IMR-90 (cell line): ENCODE results near the gene DDX41. TPM values are rescaled to one million over a fixed set of nuclear protein-coding genes. Genes with fewer than 3 reads are reported as not detected.
A peak's percentile ranks its signal among the peaks of the same experiment; 100 is the strongest.

Experiments used
- ATAC-seq: fragments of 200-7000 bp; cut with Tn5 transposase; 2 replicates; pipeline ENCODE4 v1.9.1; 2020; ENCODE audit warnings: low read depth, mild to moderate bottlenecking, moderate library complexity
- BruUV-seq: library from RNA; stranded (reverse); fragments of 400-500 nt; replicated peaks from 2 replicates; lab custom pipeline; 2021; lab: Mats Ljungman, UMichigan
- CTCF ChIA-PET: fragments of 300-600 bp; formaldehyde crosslinking; extraction: SDS; loops from one replicate; lab custom pipeline; 2021; ENCODE audit warnings: antibody characterized with exemption; lab: Yijun Ruan, JAX
- POLR2A ChIA-PET: fragments of 300-600 bp; sonication (Branson Sonifier 250); formaldehyde crosslinking; loops from one replicate; lab custom pipeline; 2022; ENCODE audit warnings: antibody characterized with exemption; ENCODE audit not compliant: unreplicated experiment; lab: Charles Lee
- DNase-seq: peaks from one replicate; pipeline ENCODE4 v3.0.0; 2013
- H2AFZ ChIP-seq: replicated peaks from 2 replicates; pipeline ENCODE3; 2013; ENCODE audit warnings: low read length, mild to moderate bottlenecking; ENCODE audit not compliant: poor library complexity
- H2AK5ac ChIP-seq: 2 replicates; pipeline ENCODE4 v1.6.1; 2013; ENCODE audit warnings: low read depth, low read length, inconsistent platforms
- H2AK9ac ChIP-seq: replicated peaks from 2 replicates; pipeline ENCODE3; 2013; ENCODE audit warnings: mild to moderate bottlenecking, low read depth, low read length, moderate library complexity; ENCODE audit not compliant: poor library complexity
- H2BK120ac ChIP-seq: 2 replicates; pipeline ENCODE4 v1.6.1; 2013; ENCODE audit warnings: low read depth, low read length, inconsistent platforms
- H2BK15ac ChIP-seq: 3 replicates; pipeline ENCODE4 v1.6.1; 2013; ENCODE audit warnings: low read depth, low read length, inconsistent platforms
- H2BK20ac ChIP-seq: 2 replicates; pipeline ENCODE4 v1.6.1; 2013; ENCODE audit warnings: low read depth, mild to moderate bottlenecking, inconsistent platforms, low read length, moderate library complexity
- H2BK5ac ChIP-seq: 2 replicates; pipeline ENCODE4 v1.6.1; 2013; ENCODE audit warnings: mild to moderate bottlenecking, low read depth, low read length, inconsistent platforms; ENCODE audit not compliant: poor library complexity, severe bottlenecking
- H3K14ac ChIP-seq: replicated peaks from 2 replicates; pipeline ENCODE4 v1.6.1; 2013; ENCODE audit warnings: low read depth, low read length, inconsistent platforms
- H3K18ac ChIP-seq: 2 replicates; pipeline ENCODE4 v1.6.1; 2013; ENCODE audit warnings: low read depth, low read length, control low read depth
- H3K23ac ChIP-seq: 2 replicates; pipeline ENCODE4 v1.6.1; 2013; ENCODE audit warnings: low read depth, low read length, inconsistent platforms
- H3K27ac ChIP-seq: 2 replicates; pipeline ENCODE4 v1.5.1; 2013; ENCODE audit warnings: mild to moderate bottlenecking, control low read depth, low read length; ENCODE audit not compliant: insufficient read depth
- H3K27me3 ChIP-seq: 2 replicates; pipeline ENCODE4 v1.6.1; 2013; ENCODE audit warnings: low read length; ENCODE audit not compliant: control insufficient read depth, insufficient read depth
- H3K36me3 ChIP-seq: 2 replicates; pipeline ENCODE4 v1.6.1; 2013; ENCODE audit warnings: low read length, mixed read lengths; ENCODE audit not compliant: control insufficient read depth, insufficient read depth
- H3K4ac ChIP-seq: 2 replicates; pipeline ENCODE4 v1.6.1; 2013; ENCODE audit warnings: low read depth, low read length, inconsistent platforms
- H3K4me1 ChIP-seq: 2 replicates; pipeline ENCODE4 v1.6.1; 2013; ENCODE audit warnings: low read length, mixed read lengths; ENCODE audit not compliant: control insufficient read depth, insufficient read depth
- H3K4me2 ChIP-seq: 2 replicates; pipeline ENCODE4 v1.6.1; 2013; ENCODE audit warnings: low read depth, mild to moderate bottlenecking, control low read depth, low read length, moderate library complexity
- H3K4me3 ChIP-seq: 2 replicates; pipeline ENCODE4 v1.5.1; 2013; ENCODE audit warnings: low read depth, mild to moderate bottlenecking, control low read depth, low read length, moderate library complexity; ENCODE audit not compliant: insufficient read depth
- H3K56ac ChIP-seq: 2 replicates; pipeline ENCODE4 v1.6.1; 2013; ENCODE audit warnings: low read length, inconsistent platforms; ENCODE audit not compliant: insufficient read depth; ENCODE audit errors: extremely low read depth
- H3K79me1 ChIP-seq, 2 experiments: 2 replicates each; pipeline ENCODE4 v1.6.1; 2013; ENCODE audit warnings: low read length in 2 of 2, inconsistent platforms in 1 of 2, low read depth in 1 of 2
- H3K9ac ChIP-seq: 2 replicates; pipeline ENCODE4 v1.6.1; 2013; ENCODE audit warnings: low read depth, low read length, control low read depth
- H3K9me1 ChIP-seq: 2 replicates; pipeline ENCODE4 v1.6.1; 2013; ENCODE audit warnings: low read length, inconsistent platforms; ENCODE audit not compliant: insufficient read depth
- H3K9me3 ChIP-seq: 2 replicates; pipeline ENCODE4 v1.6.1; 2013; ENCODE audit warnings: low read length; ENCODE audit not compliant: control insufficient read depth, insufficient read depth
- H4K20me1 ChIP-seq: 2 replicates; pipeline ENCODE4 v1.6.1; 2013; ENCODE audit warnings: low read length, inconsistent platforms; ENCODE audit not compliant: insufficient read depth
- H4K5ac ChIP-seq: 2 replicates; pipeline ENCODE4 v1.6.1; 2013; ENCODE audit warnings: mild to moderate bottlenecking, low read depth, low read length, control low read depth
- H4K8ac ChIP-seq, 2 experiments: 2 replicates each; pipeline ENCODE4 v1.6.1; 2013; ENCODE audit warnings: low read depth in 2 of 2, low read length in 2 of 2, control low read depth in 1 of 2, inconsistent platforms in 1 of 2
- H4K91ac ChIP-seq: 2 replicates; pipeline ENCODE4 v1.6.1; 2013; ENCODE audit warnings: low read depth, low read length, inconsistent platforms; ENCODE audit not compliant: insufficient read depth
- BHLHE40 ChIP-seq: fragments of 150-350 bp; IDR thresholded peaks from 2 replicates; pipeline ENCODE4 v1.6.1; 2016; ENCODE audit warnings: mild to moderate bottlenecking, low read depth, low read length
- CEBPB ChIP-seq: IDR thresholded peaks from 2 replicates; pipeline ENCODE4 v1.6.1; 2012; ENCODE audit warnings: low read depth, low read length, improper control_type of control experiment
- CHD1 ChIP-seq: IDR thresholded peaks from 2 replicates; pipeline ENCODE4 v1.6.1; 2012; ENCODE audit warnings: low read depth, low read length, improper control_type of control experiment
- FOS ChIP-seq: fragments of 150-350 bp; IDR thresholded peaks from 2 replicates; pipeline ENCODE4 v1.6.1; 2016; ENCODE audit warnings: low read depth, low read length
- WGBS, 2 experiments: methylation state at CpG; one replicate each; pipeline versions ENCODE4 v1.1.5 to v1.1.7; 2013; ENCODE audit warnings: missing lambda C conversion rate in 2 of 2; ENCODE audit not compliant: insufficient read length in 1 of 2; ENCODE audit errors: extremely low coverage in 2 of 2; 5-methylcytosine and 5-hydroxymethylcytosine counted together
- dilution Hi-C: fragments of 300-500 bp; cut with HindIII; formaldehyde crosslinking; loops from one replicate; pipeline ENCODE4 v1.14.3; 2018; ENCODE audit warnings: low sequenced_read_pairs; ENCODE audit not compliant: unreplicated experiment
- in situ Hi-C: fragments of 300-500 bp; cut with MboI; formaldehyde crosslinking; loops from 3 replicates; pipeline ENCODE4 v1.14.3; 2019; ENCODE audit warnings: low sequenced_read_pairs, inconsistent platforms, mixed read lengths
- intact Hi-C: fragments of 100-400 bp; cut with micrococcal nuclease; formaldehyde crosslinking; loops from 2 replicates; pipeline ENCODE4 v1.10.0; 2022
- polyA plus RNA-seq, 3 experiments: library from polyadenylated mRNA; depleted of rRNA; stranded (reverse); fragments of >200 nt; gene quantifications; 2 replicates each; pipeline ENCODE4 v1.2.3, GENCODE V29; 2012; ENCODE audit warnings: low replicate concordance in 1 of 3
- total RNA-seq: library from RNA; depleted of rRNA; stranded (reverse); fragments of >200 nt; gene quantifications from 2 replicates; pipeline ENCODE4 v1.2.3, GENCODE V29; 2012

DDX41 gene
- total and polyA plus RNA-seq, 2 of the 4 experiments (the other 2 are of a cell fraction): 130 to 170 TPM

- peak overlapping the region; percentile 87 for H2BK5ac ChIP-seq
- TF ChIP-seq CHD1 (no peak), BHLHE40 (no peak), CEBPB (peak; percentile 94), FOS (peak; percentile 70; the same call in 1 of the 2 replicates)
- H4K20me1 ChIP-seq: peaks cover 45% of the 10 kb centered on the region
- H3K9me3 ChIP-seq: no peaks in the 10 kb centered on the region
- CTCF ChIA-PET: interaction anchor here (0.6 to 1.8 kb wide), 7 partner anchors 8 to 1623 kb away, joined by 3 to 10 read pairs (median 3); partner anchors contain the start of gene B4GALT7
- POLR2A ChIA-PET: interaction anchor here (0.6 to 1.0 kb wide), 5 partner anchors 36 to 448 kb away, joined by 3 to 7 read pairs (median 4); partner anchors contain the start of genes B4GALT7 and PDLIM7
- H3K79me1 ChIP-seq: peaks cover 24 to 72% of the 10 kb centered on the region in 2 experiments
- DNase-seq (peak; percentile 83), ATAC-seq (peak; percentile 1)
- intact Hi-C loops (loop anchor here (1.0 to 2.0 kb wide), 2 partner anchors 28 to 53 kb away; no protein-coding TSS in a partner anchor), in situ Hi-C loops (no loop called here), dilution Hi-C loops (no loop called here)
- peak overlapping the region; percentile 90 for H3K27ac ChIP-seq
- peak overlapping the region in 1 of 2 experiments; percentile 62; a peak in 2 of 4 replicates for H4K8ac ChIP-seq
- peak overlapping the region; percentile 84 for H2BK120ac ChIP-seq
- peak overlapping the region; percentile 82 for H3K4ac ChIP-seq
- H3K4me2 ChIP-seq: peak overlapping the region; percentile 11; the same call in 1 of the 2 replicates
- peaks cover 2% of the 10 kb centered on the region; the same call in 1 of the 2 replicates for H3K36me3 ChIP-seq
- H3K14ac ChIP-seq: peak overlapping the region; percentile 80
- H4K91ac ChIP-seq: peak overlapping the region; percentile 36; the same call in 1 of the 2 replicates
- peaks cover 21% of the 10 kb centered on the region for H3K4me1 ChIP-seq
- H3K27me3 ChIP-seq: no peaks in the 10 kb centered on the region
- peak overlapping the region; percentile 63 for H3K18ac ChIP-seq
- H2BK15ac ChIP-seq: peak overlapping the region; percentile 9; the same call in 2 of the 3 replicates
- 70% methylated on average over 2 of the region's 4 CpGs; no CpG with 5 or more reads in 1 of the 2 experiments for WGBS, 2 experiments
- peaks cover 23% of the 10 kb centered on the region for H3K9me1 ChIP-seq
- no TSS peak for BruUV-seq
- H2AK9ac ChIP-seq: peak overlapping the region; percentile 43
- peak overlapping the region; percentile 12; the same call in 1 of the 2 replicates for H3K9ac ChIP-seq
- peak overlapping the region; percentile 44; the same call in 1 of the 2 replicates for H3K56ac ChIP-seq
- H3K23ac ChIP-seq: peak overlapping the region; percentile 5; the same call in 1 of the 2 replicates
- H2AFZ ChIP-seq: no peak overlapping the region
- peak overlapping the region; percentile 54; the same call in 1 of the 2 replicates for H2AK5ac ChIP-seq
- peak overlapping the region; percentile 45 for H4K5ac ChIP-seq
- H2BK20ac ChIP-seq: peak overlapping the region; percentile 92
- H3K4me3 ChIP-seq: no peak overlapping the region
Measured at GRCh38 chr5:177545487-177546257, 28.9 kb upstream of the DDX41 start.
